T-helper 1 cell treated with Interleukin-12 subunit alpha and Interleukin-12 subunit beta and Interleukin-4 antibody, amounts not matched to agents 30 ng/mL and 1 ng/mL, for 36 hours (primary cell): ENCODE measurements around the gene MPHOSPH10. TPM values are rescaled to one million over a fixed set of nuclear protein-coding genes. Genes with fewer than 3 reads are reported as not detected.
"Not testable (repeated sequence)": the region's sequence is repeated elsewhere in the genome, so short reads cannot be mapped to it uniquely, and the experiment has no call there.

Experiments
- intact Hi-C: fragments of 100-400 bp; cut with micrococcal nuclease; formaldehyde crosslinking; loops from one replicate; pipeline ENCODE4 v1.15.1; 2024
- total RNA-seq: library from RNA; stranded (reverse); gene quantifications from 2 replicates; pipeline ENCODE4 v1.2.3, GENCODE V29; 2022

The MPHOSPH10 gene, protein sequence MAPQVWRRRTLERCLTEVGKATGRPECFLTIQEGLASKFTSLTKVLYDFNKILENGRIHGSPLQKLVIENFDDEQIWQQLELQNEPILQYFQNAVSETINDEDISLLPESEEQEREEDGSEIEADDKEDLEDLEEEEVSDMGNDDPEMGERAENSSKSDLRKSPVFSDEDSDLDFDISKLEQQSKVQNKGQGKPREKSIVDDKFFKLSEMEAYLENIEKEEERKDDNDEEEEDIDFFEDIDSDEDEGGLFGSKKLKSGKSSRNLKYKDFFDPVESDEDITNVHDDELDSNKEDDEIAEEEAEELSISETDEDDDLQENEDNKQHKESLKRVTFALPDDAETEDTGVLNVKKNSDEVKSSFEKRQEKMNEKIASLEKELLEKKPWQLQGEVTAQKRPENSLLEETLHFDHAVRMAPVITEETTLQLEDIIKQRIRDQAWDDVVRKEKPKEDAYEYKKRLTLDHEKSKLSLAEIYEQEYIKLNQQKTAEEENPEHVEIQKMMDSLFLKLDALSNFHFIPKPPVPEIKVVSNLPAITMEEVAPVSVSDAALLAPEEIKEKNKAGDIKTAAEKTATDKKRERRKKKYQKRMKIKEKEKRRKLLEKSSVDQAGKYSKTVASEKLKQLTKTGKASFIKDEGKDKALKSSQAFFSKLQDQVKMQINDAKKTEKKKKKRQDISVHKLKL
- 42.5 and 43.5 TPM in 2 replicates for total RNA-seq

GRCh38 chr2:71130152-71130904 is at the start of gene MPHOSPH10, which contains the start of gene MCEE:
TSS of gene MPHOSPH10 (plus strand) at chr2:71130634. CDS start at chr2:71130666, 32 bp downstream.
TSS of gene MCEE (minus strand) at chr2:71130229. CDS start at chr2:71130219, 10 bp downstream.
- intact Hi-C loops: loop anchor here (1.0 to 10.0 kb wide), 14 partner anchors 30 to 1486 kb away; partner anchors contain the start of genes ANKRD53, NAGK, PAIP2B and SNRPG

DNA sequence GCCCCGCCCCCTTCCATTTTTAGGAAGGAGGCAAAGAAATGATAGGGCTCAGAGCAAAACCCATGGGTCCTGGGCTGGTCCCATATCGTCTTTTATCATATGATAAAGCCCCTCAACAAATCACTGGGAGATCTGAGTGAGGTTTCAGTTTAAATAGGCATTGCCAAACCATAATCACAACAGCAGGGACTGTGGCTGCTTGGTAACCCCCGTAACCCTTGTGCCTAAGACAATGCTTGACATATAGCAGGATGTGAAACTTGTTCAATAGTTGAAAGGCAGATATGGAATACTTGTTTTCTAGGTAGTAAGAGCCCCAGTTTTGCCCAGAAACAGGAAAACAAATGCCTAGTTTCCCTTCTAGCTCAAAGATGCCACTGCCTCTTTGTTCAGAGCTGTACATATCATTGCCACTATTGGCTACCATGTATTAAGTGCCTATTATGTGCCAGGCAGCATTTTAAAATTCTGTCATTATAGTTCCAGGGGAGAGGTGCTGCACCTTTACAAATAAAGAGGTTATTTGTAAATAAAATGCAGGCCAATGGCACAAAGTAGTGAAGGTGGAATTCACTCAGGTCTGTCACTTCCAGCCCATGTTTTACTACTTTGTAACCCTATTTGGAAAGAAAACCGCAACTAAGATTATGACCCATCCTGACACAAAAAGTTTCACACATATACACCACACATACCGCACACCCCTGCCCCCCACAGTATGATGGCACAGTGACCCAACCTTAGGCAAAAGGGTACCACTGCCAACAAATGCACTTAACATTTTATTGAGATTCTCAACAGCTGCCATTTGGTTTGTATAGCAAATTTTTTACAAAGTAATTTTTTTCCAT is 47.8 kb upstream of the MPHOSPH10 start:
- intact Hi-C loops: loop anchor here (1.0 kb wide), 1 partner anchor 11 kb away; no protein-coding TSS in a partner anchor

GRCh38 chr2:71083297-71083696 is 47.1 kb upstream of the MPHOSPH10 start:
- intact Hi-C loops: loop anchor here (1.0 kb wide), 1 partner anchor 12 kb away; no protein-coding TSS in a partner anchor

DNA sequence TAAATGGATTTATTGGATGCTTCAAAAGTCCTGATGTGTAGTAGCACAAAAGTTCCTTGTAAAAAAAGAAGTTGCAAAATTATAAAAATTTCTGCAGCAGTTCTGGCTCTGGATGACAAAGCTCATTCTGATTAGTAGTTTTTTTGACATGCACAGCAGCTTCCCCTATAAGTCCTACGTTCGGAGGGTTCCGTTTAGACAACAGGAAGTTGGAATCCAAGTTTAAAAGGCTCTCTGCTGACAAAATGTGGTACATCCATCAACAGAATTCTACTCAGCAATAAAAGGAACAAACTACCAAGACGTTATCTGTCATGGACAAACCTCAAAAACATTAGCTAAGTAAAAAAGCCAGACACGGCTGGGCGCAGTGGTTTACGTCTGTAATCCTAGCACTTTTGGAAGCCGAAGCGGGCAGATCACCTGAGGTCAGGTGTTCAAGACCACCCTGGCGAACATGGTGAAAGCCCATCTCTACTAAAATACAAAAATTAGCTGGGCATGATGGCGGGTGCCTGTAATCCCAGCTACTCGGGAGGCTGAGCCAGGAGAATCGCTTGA is 46.6 kb upstream of the MPHOSPH10 start:
- intact Hi-C loops: loop anchor here (1.0 kb wide), 1 partner anchor 13 kb away; no protein-coding TSS in a partner anchor

DNA sequence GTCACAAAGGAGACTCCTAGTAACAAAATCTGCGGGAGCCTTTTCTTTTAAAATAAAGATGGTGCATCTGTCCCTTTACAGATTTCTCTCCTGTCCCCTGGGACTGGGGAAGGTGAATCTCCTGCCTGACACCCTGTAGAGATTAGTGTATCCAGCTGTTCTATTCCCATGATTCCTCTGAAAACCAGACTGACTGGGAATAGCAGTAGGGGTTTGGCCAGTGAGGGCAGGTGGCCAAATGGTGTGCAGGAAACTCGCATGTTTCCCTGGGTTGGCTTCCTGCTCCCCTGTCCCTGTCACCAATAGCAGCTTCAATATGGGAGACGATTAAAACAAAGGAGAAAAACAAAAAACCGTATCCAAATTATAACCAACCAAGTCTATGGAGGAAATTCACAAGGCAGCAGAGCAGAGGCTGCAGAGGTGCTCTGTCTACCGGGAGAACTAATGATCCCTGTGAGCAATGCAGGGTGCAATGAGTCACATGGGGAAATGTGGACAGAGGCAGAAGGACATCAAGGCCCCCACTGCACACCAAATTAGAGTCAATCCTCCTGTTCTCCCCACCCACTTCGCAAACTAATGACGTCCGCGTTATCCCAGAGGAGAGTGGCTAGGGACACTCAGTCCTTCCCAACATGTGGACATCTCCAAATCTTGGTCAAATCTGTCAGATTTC is 45.0 kb upstream of the MPHOSPH10 start:
- intact Hi-C loops: not testable (repeated sequence)

GRCh38 chr2:71089475-71089874 is 41.0 kb upstream of the MPHOSPH10 start:
- intact Hi-C loops: not testable (repeated sequence)

- intact Hi-C loops: not testable (repeated sequence)
These were observed 38.6 kb upstream of the MPHOSPH10 start for GRCh38 chr2:71091808-71092207.

DNA sequence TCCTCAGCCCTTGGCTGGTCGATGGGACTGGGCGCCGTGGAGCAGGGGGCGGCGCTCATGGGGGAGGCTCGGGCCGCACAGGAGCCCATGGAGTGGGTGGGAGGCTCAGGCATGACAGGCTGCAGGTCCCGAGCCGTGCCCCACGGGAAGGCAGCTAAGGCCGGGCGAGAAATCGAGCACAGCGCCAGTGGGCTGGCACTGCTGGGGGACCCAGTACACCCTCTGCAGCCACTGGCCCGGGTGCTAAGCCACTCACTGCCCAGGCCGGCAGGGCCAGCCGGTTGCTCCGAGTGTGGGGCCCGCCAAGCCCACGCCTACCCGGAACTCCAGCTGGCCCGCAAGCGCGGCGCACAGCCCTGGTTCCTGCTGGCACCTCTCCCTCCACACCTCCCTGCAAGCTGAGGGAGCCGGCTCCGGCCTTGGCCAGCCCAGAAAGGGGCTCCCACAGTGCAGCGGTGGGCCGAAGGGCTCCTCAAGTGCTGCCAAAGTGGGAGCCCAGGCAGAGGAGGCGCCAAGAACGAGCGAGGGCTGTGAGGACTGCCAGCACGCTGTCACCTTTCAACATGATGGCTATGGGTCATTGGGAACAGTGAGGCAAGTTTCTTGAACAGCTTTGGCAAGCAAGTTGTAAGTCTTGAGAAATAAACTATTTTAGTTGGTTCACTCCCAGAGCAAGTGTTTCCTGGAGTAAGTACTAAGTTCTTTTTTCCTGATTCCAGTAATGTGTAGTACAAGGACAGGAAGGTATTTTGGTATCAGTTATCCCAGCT is 37.8 kb upstream of the MPHOSPH10 start:
- intact Hi-C loops: not testable (repeated sequence)

DNA sequence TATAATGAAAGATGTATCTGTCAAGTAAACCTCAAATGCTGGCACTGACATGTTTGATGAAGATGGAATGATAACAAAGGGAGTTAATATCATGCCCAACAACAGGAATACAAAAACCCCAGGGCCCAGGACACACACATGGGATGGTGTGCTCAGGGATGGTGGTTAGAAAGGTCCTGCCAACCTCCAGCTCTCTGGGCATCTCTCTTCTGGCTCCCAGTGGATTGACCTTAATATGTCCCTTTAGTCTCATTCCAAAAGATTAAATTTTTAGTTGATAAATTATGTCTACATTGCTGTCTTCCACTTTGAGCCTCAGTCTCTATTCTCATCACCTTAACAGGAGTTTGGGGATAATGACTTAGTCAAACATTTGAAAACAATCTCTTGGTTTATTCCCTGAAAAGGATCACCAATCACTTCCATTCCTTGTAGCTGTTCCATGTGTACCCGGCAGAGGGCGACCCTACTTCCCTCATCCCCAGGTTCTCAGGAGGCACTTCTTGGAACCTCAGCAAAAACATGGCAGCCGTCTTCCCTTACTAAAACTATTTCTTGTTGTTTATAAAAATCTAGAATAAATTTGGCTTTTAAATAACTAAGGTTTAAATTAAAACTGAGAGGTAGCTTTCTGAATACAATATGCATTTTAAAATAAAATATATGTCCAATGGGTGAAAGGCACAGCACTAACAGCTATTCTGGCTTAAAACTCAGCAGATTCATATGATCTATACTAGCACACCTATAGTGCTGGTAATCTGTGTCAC is 30.1 kb upstream of the MPHOSPH10 start:
- intact Hi-C loops: loop anchor here (1.0 kb wide), 2 partner anchors 30 to 77 kb away; partner anchors contain the start of genes MCEE and MPHOSPH10

- intact Hi-C loops: no loop called here
These were observed 28.8 kb upstream of the MPHOSPH10 start for GRCh38 chr2:71101656-71102055.

DNA sequence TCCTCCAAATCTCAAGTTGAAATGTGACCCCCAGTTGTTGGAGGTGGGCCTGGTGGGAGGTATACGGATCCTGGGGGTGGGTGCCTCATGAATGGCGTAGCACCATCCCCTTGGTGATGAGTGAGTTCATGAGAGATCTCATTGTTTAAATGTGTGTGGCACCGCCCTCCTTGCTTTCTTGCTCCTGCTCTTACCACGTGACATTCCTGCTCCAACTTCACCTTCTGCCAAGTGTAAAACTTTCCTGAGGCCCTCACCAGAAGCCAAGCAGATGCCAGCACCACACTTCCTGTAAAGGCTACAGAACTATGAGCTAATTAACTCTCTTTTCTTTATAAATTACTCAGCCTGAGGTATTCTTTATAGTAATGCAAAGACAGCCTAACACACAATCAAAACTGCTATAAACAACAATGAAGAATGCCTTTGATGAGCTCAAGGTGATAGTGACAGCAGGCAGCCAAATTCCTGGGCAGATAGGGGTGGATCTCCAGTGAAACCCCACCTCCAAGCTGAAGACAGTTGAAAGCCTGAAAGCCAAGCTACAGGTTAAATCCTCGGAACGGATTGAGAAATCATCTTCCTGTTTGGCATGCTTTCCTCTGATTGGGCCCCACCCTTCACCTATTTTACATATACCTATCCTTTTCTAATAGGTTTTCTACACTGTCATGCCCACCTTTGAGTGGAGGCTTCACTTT is 27.3 kb upstream of the MPHOSPH10 start:
- intact Hi-C loops: no loop called here

GRCh38 chr2:71103809-71104208 is 26.6 kb upstream of the MPHOSPH10 start:
- intact Hi-C loops: no loop called here

GRCh38 chr2:71106463-71106862 is 24.0 kb upstream of the MPHOSPH10 start:
- intact Hi-C loops: not testable (repeated sequence)

- intact Hi-C loops: no loop called here
These were observed 22.3 kb upstream of the MPHOSPH10 start for GRCh38 chr2:71108091-71108490.

GRCh38 chr2:71113843-71114242 is 16.6 kb upstream of the MPHOSPH10 start:
- intact Hi-C loops: no loop called here

GRCh38 chr2:71117063-71117462 is 13.4 kb upstream of the MPHOSPH10 start:
- intact Hi-C loops: no loop called here

- intact Hi-C loops: no loop called here
These were observed 10.2 kb upstream of the MPHOSPH10 start for GRCh38 chr2:71120195-71120594.
